NCI-H510A (cell line): ENCODE results near the gene ZNF423.

Experiments
- DNase-seq: peaks from one replicate; lab custom pipeline; 2025; lab: John Stamatoyannopoulos, UW

ZNF423 gene

DNA sequence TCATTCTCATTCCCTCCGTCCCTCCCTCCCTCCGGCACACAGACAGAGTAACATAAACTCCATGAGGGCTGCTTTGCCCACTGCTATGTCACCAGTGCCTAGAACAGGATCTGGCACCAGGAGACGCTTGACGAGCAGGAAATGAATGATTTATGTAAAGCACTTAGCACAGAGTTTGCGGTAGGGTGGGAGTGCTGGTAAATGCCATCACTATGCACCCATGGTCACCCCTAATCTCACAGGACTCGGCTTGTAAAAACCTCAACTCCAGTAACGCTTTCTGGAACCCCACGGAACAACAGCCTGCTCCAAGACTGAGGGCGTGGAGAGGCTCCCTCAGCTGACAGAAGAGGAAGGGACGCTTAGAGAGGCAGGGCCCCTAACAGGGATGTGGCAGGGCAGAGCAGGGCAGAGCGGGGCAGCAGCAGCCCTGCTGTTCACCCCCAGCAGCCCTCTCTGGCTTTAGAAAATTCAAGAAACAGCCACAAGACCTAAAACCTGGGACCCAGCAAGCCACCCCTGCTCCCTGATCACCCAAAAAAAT lies 325.4 kb downstream of the ZNF423 start:
- DNase-seq: no peak

- DNase-seq: no peak
These were observed 326.4 kb downstream of the ZNF423 start for GRCh38 chr16:49529411-49530045.

GRCh38 chr16:49528866-49529288 lies 327.0 kb downstream of the ZNF423 start:
- no peak for DNase-seq

GRCh38 chr16:49528060-49528865 lies 327.6 kb downstream of the ZNF423 start:
- DNase-seq: no peak

DNA sequence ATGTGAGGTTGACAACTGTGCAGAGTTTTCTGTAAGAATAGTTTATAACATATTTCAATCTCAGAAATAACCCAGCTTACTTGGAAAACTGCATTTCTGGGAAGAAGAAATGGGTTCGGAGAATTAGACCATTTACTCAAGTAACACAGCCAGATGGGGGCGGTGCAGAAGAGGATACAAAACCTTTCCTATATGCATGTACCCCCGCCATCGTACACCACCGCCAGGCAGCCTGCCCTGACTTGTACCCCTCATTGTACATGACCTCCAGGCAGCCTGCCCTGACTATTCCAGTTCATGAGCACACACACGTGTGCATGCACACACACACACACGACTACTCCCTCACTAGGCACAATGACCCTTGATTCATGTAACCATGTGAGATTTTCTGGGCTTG lies 328.3 kb downstream of the ZNF423 start:
- DNase-seq: no peak

- no peak for DNase-seq
These were observed 329.0 kb downstream of the ZNF423 start for GRCh38 chr16:49526860-49527365.

DNA sequence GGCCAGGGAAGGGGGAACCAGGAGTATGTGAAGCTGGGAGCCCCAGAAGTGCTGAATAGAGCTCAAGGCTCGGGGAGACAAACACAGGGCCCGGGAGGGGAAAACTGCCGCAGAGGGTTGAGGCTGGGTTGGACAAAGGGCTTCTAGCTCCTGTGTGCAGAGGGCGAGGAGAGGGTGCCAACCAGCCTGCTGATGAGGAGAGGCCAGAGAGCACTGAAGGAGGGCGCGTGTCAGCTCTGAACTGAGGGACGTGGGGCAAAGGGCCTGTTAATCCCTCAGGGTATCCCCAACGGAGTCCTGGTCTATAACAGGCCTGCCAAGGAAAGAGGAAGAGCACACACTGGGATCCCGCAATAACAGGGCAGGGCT lies 331.0 kb downstream of the ZNF423 start:
- no peak for DNase-seq

GRCh38 chr16:49524216-49524946 lies 331.5 kb downstream of the ZNF423 start:
- DNase-seq: no peak

DNA sequence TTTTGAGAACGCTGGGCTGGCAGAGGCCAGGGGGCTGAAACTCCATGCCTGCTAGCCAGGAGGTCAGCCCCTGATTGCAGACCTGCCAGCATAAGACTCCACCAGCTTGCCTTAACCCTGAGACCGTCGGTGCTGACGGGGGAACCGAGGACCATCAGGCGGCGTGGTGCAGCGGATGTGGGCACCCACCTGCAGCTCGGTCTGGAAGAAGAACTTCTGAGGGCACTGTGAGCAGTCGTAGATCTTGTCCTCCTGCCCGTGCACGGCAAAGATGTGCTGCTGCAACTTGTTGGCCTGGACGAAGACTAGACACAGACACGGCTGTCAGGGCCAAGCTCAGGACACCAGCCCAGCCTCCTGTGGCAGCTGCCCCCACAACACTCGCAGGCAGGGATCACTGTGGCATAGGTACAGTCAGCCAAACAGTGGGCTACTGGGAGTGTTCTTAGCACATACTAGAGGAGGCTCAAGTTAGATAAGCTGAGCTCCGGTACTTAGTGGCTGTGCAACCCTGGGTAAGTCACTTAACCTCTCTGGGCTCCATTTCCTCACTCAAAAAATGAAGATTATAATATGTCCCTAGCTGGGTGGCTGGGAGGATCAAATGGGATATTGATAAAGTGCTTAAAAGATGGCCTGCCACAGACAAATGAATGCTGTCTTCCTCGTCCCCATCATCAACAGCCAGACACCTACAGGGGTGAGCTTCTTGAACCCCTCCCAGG lies 332.3 kb downstream of the ZNF423 start:
- DNase-seq: no peak

GRCh38 chr16:49521734-49522325 lies 334.1 kb downstream of the ZNF423 start:
- DNase-seq: no peak

DNA sequence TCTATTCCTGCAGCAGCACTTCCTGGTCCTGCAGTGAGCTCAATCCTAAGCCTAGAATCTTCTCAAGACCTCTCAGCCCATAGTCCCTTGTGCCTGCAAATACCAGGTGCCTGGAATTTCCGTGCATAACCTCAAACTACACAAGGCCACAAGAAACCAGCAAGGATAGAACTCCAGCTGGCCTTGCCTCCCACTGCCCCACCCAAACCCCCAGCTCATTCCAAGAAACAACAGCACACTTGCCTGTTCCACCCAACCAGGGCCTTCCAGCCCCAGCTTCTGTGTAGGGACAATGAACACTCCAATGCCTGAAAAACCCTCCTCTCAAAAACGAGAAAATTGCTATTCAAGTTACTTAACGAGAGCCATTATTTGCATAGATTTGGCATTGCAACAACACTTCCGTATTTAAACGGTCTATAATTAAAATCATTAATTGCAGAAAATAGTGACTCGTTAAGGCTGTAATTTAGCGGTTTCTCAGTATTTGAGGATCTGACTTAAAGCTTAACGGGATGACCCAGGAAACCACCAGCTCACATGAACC lies 335.3 kb downstream of the ZNF423 start:
- DNase-seq: no peak

DNA sequence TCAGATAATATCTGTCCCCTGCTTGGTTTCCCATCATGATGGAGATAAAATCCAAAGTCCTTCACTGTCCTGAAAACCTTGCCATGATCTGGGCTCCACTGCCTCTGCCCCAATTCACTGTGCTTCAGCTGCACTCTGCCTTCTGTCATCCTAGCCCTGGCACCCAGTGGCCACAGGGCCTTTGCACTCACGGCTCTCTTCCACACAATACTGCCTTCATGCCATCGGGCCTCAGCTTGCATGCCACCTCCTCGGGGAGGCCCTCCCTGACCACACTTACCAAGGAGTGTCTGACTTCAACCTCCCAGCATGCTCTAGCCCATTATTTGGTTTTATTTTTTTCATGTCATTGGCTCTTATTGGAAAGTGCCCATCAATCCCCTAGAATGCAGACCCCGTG lies 336.2 kb downstream of the ZNF423 start:
- DNase-seq: no peak

DNA sequence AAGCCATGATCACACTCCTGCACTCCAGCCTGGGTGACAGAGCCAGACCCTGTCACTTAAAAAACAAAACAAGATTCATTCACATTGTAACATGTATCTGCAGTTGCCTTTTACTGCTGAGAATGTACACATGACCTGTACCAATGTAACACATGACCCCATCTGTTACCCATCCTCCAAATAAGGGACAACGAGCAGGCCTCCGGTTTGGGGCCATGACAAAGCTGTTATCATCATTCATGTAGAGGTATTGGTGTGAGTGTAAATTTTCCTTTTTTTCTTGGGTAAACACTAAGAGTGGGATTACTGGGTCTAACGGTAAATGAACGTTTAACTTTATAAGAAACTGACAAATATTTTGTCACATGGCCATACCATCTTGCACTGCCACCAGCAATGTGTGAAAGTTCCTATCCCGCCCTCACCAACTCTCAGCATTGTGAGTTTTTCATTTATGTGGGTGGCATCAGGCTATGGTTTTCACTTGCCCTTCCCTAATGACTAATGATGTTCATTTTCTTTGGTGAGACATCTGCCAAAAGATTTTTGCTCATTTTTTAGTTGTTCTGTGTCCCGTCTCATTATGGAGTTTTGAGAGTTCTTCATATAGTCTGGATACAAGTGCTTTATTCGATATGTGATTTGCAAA lies 336.8 kb downstream of the ZNF423 start:
- no peak for DNase-seq

DNA sequence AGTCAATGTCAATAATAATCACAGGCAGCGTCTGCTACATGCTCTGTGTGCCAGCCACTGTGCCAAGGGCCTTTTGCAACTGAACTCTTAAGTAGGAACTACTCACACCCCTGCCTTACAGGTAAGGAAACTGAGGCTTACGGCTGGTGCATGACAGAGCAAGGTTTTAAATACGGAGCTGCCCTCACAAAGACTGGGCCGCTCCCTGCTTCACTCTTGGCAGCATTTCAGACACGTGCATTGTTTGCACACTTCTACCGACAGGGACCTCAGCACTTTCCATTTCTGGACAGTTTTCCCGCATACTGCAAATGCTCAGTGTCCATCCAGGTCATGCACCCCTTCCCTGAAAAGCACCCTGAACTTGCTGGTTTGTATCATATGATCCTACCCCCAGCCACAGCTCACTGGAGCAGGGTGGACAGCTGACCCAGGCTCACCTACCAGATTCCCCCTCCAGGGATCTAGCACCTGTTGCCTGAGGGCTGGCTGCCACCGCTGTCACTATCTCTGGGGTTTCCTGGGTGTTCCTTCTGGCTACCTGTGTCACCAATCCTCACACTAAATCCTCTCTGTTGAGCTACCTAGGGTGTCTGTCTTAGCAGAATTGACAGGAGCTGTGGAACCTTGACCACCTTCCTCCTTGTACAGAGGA lies 339.4 kb downstream of the ZNF423 start:
- DNase-seq: no peak

DNA sequence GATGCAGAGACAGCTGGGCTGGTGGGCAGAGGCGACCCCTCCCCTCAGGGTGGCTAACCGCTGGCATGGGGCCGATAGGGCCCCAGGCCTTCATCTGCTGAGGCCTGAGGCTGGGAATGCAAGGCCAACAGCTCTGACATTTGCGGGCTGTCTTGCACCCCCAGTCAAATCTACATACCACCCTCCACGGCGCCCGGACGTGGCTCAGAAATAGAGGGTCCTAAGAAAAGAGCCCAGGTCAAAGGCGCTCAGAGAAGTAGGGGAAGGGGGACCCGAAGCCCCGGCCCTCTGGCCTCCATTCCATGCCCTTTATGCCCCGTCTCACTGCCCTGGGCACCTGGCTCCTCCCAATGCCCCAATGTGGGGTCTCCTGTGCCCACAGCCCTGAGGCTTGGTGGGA lies 340.1 kb downstream of the ZNF423 start:
- DNase-seq: no peak

DNA sequence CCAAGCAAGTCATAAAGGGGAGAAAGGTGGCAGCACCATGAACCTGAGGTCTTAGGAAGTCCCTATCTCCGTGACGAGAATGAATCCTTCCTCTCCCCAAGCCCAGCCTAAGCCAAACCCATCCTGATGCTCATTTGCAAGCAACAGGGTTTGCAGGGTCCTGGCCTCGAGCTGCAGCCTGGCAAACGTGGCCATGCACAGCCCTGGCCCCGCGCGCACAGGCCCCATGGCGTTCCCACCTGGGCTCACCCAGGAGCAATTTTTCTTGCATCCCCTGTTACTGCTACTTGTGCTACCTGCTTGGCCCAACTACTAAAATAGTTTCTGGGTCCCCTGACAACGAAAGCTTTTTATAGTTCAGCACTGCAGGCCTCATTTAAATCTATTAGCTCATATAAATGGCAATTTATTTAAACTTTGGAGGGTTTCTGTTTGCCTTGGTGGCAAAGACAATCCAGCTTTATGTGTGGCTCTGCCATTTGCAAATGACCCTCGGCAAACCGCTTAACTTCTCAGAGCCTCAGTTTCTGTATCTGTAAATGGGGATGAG lies 340.8 kb downstream of the ZNF423 start:
- DNase-seq: no peak

GRCh38 chr16:49514073-49514980 lies 341.6 kb downstream of the ZNF423 start:
- DNase-seq: no peak

GRCh38 chr16:49513040-49513439 lies 342.9 kb downstream of the ZNF423 start:
- no peak for DNase-seq
